B cell (primary cell): ENCODE results near the gene PCDH9. TPM values are rescaled to one million over a fixed set of nuclear protein-coding genes. Genes with fewer than 3 reads are reported as not detected.

Experiments used
- ATAC-seq: fragments of 200-7000 bp; cut with Tn5 transposase; one replicate; pipeline ENCODE4 v1.10.0; 2021; ENCODE audit warnings: low read depth, mild to moderate bottlenecking, moderate number of reproducible peaks, moderate library complexity
- CTCF ChIA-PET: fragments of 350-600 bp; sonication (Branson Sonifier 250); formaldehyde crosslinking; loops from one replicate; lab custom pipeline; 2021; ENCODE audit warnings: antibody characterized with exemption, inconsistent platforms; lab: Charles Lee
- POLR2A ChIA-PET: fragments of 350-600 bp; sonication (Branson Sonifier 250); formaldehyde crosslinking; loops from one replicate; lab custom pipeline; 2021; ENCODE audit warnings: antibody characterized with exemption; lab: Charles Lee
- DNase-seq: peaks from one replicate; pipeline ENCODE4 v3.0.0; 2013
- H2AFZ ChIP-seq: 2 replicates; pipeline ENCODE4 v1.6.1; 2012; ENCODE audit warnings: mild to moderate bottlenecking, low read depth, low read length; ENCODE audit not compliant: insufficient read depth, poor library complexity, severe bottlenecking
- H3K27ac ChIP-seq, 2 donors: 1 replicate in 1 of 2; 2 replicates in 1 of 2; pipeline ENCODE4 v1.5.1; 2012 to 2013; ENCODE audit warnings: low read length in 2 of 2, mild to moderate bottlenecking in 2 of 2, moderate library complexity in 1 of 2
- H3K27me3 ChIP-seq, 4 experiments: fragments of 200-600 bp in 1 of 4; sonication (generic) in 1 of 4; replicated peaks in 1 of 4; 1 replicate in 2 of 4; 2 replicates in 2 of 4; pipeline versions ENCODE4 v1.6.1 to v1.7.0; 2013 to 2016; ENCODE audit warnings: low read length in 3 of 4, mild to moderate bottlenecking in 2 of 4, mixed read lengths in 1 of 4, moderate library complexity in 1 of 4; ENCODE audit not compliant: insufficient read depth in 4 of 4, control insufficient read depth in 3 of 4; ENCODE audit errors: control extremely low read depth in 1 of 4
- H3K36me3 ChIP-seq, 2 experiments: replicated peaks in 1 of 2; 1 replicate in 1 of 2; 2 replicates in 1 of 2; pipeline versions ENCODE4 v1.6.1 to v1.7.1; 2013; ENCODE audit warnings: low read length in 1 of 2; ENCODE audit not compliant: insufficient read depth in 2 of 2, control insufficient read depth in 1 of 2; ENCODE audit errors: control extremely low read depth in 1 of 2, extremely low read depth in 1 of 2
- H3K4me1 ChIP-seq, 2 donors: fragments of 200-600 bp in 1 of 2; sonication (generic) in 1 of 2; 1 replicate in 1 of 2; 2 replicates in 1 of 2; pipeline versions ENCODE4 v1.5.1 to v1.6.1; 2013 to 2017; ENCODE audit warnings: low read length in 2 of 2; ENCODE audit not compliant: control insufficient read depth in 2 of 2, insufficient read depth in 2 of 2
- H3K4me2 ChIP-seq: replicated peaks from 2 replicates; pipeline ENCODE3; 2012; ENCODE audit warnings: mild to moderate bottlenecking, low read depth, low read length; ENCODE audit not compliant: poor library complexity, severe bottlenecking
- H3K4me3 ChIP-seq, 5 experiments: fragments of 200-600 bp in 1 of 5; sonication (generic) in 1 of 5; 1 replicate in 3 of 5; 2 replicates in 2 of 5; pipeline versions ENCODE4 v1.5.1 to v1.7.0; 2011 to 2016; ENCODE audit warnings: low read length in 4 of 5, mild to moderate bottlenecking in 4 of 5, low read depth in 2 of 5, control low read depth in 1 of 5, moderate library complexity in 1 of 5; ENCODE audit not compliant: insufficient read depth in 1 of 5; ENCODE audit errors: control extremely low read depth in 1 of 5, extremely low read depth in 1 of 5
- H3K79me2 ChIP-seq: fragments of 200-600 bp; sonication (generic); one replicate; pipeline ENCODE4 v1.6.0; 2016; ENCODE audit warnings: low read length; ENCODE audit not compliant: control insufficient read depth, insufficient read depth
- H3K9ac ChIP-seq: fragments of 200-600 bp; sonication (generic); 2 replicates; pipeline ENCODE4 v1.6.1; 2017; ENCODE audit warnings: mild to moderate bottlenecking, low read length, moderate library complexity
- H3K9me3 ChIP-seq, 3 donors: one replicate each; pipeline versions ENCODE4 v1.6.1 to v1.7.1; 2013; ENCODE audit warnings: low read length in 2 of 3; ENCODE audit not compliant: control insufficient read depth in 2 of 3, insufficient read depth in 1 of 3; ENCODE audit errors: control extremely low read depth in 1 of 3
- H4K20me1 ChIP-seq: 2 replicates; pipeline ENCODE4 v1.6.0; 2012; ENCODE audit warnings: mild to moderate bottlenecking, low read length; ENCODE audit not compliant: insufficient read depth, control insufficient read depth, poor library complexity, severe bottlenecking
- H3K27ac Mint-ChIP-seq: one replicate; pipeline ENCODE4 v1.8.0; 2021; ENCODE audit warnings: mixed read lengths
- H3K27me3 Mint-ChIP-seq: one replicate; pipeline ENCODE4 v1.8.0; 2021; ENCODE audit warnings: mixed read lengths
- H3K4me1 Mint-ChIP-seq: one replicate; pipeline ENCODE4 v1.8.0; 2021; ENCODE audit warnings: mixed read lengths
- H3K4me3 Mint-ChIP-seq: one replicate; pipeline ENCODE4 v1.8.0; 2021; ENCODE audit warnings: mixed read lengths
- H3K9me3 Mint-ChIP-seq: one replicate; pipeline ENCODE4 v1.8.0; 2022; ENCODE audit warnings: mixed read lengths; ENCODE audit not compliant: insufficient read depth
- CTCF ChIP-seq: fragments of 200-600 bp; IDR thresholded peaks from one replicate; pipeline ENCODE4 v1.8.0; 2022; ENCODE audit warnings: antibody characterized with exemption, mild to moderate bottlenecking
- EZH2 ChIP-seq: IDR thresholded peaks from 2 replicates; pipeline ENCODE4 v1.6.1; 2012; ENCODE audit warnings: borderline replicate concordance, low read depth, mild to moderate bottlenecking, moderate library complexity, low read length; ENCODE audit not compliant: insufficient read depth, poor library complexity, severe bottlenecking
- WGBS: methylation state at CpG from one replicate; pipeline ENCODE4 v1.1.5; 2013; ENCODE audit warnings: missing lambda C conversion rate; ENCODE audit not compliant: insufficient coverage; 5-methylcytosine and 5-hydroxymethylcytosine counted together
- intact Hi-C: fragments of 100-400 bp; cut with micrococcal nuclease; formaldehyde crosslinking; loops from one replicate; pipeline ENCODE4 v1.10.0; 2022
- polyA plus RNA-seq: library from polyadenylated mRNA; depleted of rRNA; stranded (reverse); fragments of >200 nt; gene quantifications from 2 replicates; pipeline ENCODE4 v1.2.3, GENCODE V29; 2012
- total RNA-seq, 2 donors: library from RNA; stranded (reverse); fragments of 120-200 nt in 1 of 2; gene quantifications; 1 replicate in 1 of 2; 2 replicates in 1 of 2; pipeline versions ENCODE4 v1.2.3 to v1.2.4, GENCODE V29; 2013 to 2022

PCDH9 gene
- total and polyA plus RNA-seq, 2 donors (not counting 1 experiment from before 2014, with no cell fraction given) = 13.1 to 21.8 TPM

DNA sequence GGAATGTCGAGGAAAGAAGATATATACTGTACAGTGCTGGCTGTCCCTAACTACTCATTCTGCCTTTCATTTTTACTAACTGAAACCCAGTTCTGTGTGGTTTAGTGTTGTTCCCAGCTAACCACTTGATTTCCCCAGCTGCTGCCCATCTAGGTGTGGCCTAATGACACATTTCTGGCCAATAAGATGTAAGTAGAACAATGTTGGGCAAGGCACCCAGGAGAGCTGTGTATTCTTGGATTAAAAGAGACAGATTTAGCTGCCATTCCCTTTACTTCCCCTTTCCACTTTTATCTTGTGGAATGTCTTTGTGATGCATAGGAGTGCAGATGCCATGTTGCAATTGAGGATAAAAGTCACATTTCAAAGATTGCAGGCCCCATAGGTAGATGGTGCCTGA, 28.3 kb upstream of the PCDH9 start:
- CTCF ChIA-PET = no interaction called here
- DNase-seq (no peak), ATAC-seq (no peak)
- Histone ChIP-seq H3K4me1 (no peaks in the 10 kb centered on the region), H3K4me3 (no peak overlapping the region), H3K27me3 (no peaks in the 10 kb centered on the region), H3K4me2 (no peak overlapping the region), H3K36me3 (no peaks in the 10 kb centered on the region), H2AFZ (no peak overlapping the region), H3K9me3 (no peaks in the 10 kb centered on the region), H3K9ac (no peak overlapping the region), H4K20me1 (no peaks in the 10 kb centered on the region), H3K79me2 (no peaks in the 10 kb centered on the region), H3K27ac (no peak overlapping the region)
- Mint-ChIP-seq H3K27ac (no peak overlapping the region), H3K4me3 (no peak overlapping the region), H3K4me1 (no peaks in the 10 kb centered on the region), H3K9me3 (peaks cover 2% of the 10 kb centered on the region), H3K27me3 (no peaks in the 10 kb centered on the region)
- TF ChIP-seq CTCF (no peak), EZH2 (no peak)
- POLR2A ChIA-PET = interaction anchor here (0.6 kb wide), 1 partner anchor 78 kb away, joined by 3 read pairs; no protein-coding TSS in a partner anchor
- WGBS = no CpG with 5 or more reads among the region's 1 CpG
- intact Hi-C loops = no loop called here

- no peaks in the 10 kb centered on the region for H3K4me1 Mint-ChIP-seq
- H3K9me3 Mint-ChIP-seq = no peaks in the 10 kb centered on the region
- H3K4me1 ChIP-seq = no peaks in the 10 kb centered on the region
- ATAC-seq = no peak
- no peaks in the 10 kb centered on the region for H3K79me2 ChIP-seq
- no peak overlapping the region for H3K4me2 ChIP-seq
- no peak overlapping the region for H3K27ac Mint-ChIP-seq
- no peak overlapping the region for H3K9ac ChIP-seq
- ChIA-PET CTCF (interaction anchor here (1.1 to 3.7 kb wide), 7 partner anchors 8 to 748 kb away, joined by 3 to 15 read pairs (median 4); partner anchors contain the start of gene PCDH9), POLR2A (no interaction called here)
- no peaks in the 10 kb centered on the region for H3K27me3 Mint-ChIP-seq
- intact Hi-C loops = no loop called here
- no peak overlapping the region for H3K27ac ChIP-seq
- H3K9me3 ChIP-seq = no peaks in the 10 kb centered on the region
- no peak overlapping the region for H3K4me3 ChIP-seq
- H2AFZ ChIP-seq = no peak overlapping the region
- DNase-seq = no peak
- no peak overlapping the region for H3K4me3 Mint-ChIP-seq
- H3K27me3 ChIP-seq = no peaks in the 10 kb centered on the region
- no peaks in the 10 kb centered on the region for H3K36me3 ChIP-seq
- no peak for TF ChIP-seq EZH2
- TF ChIP-seq CTCF = no peak
- no peaks in the 10 kb centered on the region for H4K20me1 ChIP-seq
These were observed 8.7 kb upstream of the PCDH9 start for GRCh38 chr13:67238861-67239260.
